ENCODE results near the gene RNF130. TPM values are rescaled to one million over a fixed set of nuclear protein-coding genes. Genes with fewer than 3 reads are reported as not detected.

RNF130 gene
- total and polyA plus RNA-seq, 3 experiments from 2014 or later = 15.7 to 22.7 (median 15.9) TPM

- H3K27me3 ChIP-seq (ENCODE audit: insufficient read depth, low read length, poor library complexity, severe bottlenecking) = no peaks in the 10 kb centered on the region
- no peak overlapping the region for H3K4me3 Mint-ChIP-seq
- no peaks in the 10 kb centered on the region for H3K4me1 ChIP-seq (ENCODE audit: insufficient read depth, low read length)
- no peak overlapping the region for H3K4me3 ChIP-seq (ENCODE audit: low read length)
- ChIA-PET CTCF (interaction anchor here (1.2 kb wide), 1 partner anchor 11 kb away, joined by 3 read pairs; no protein-coding TSS in a partner anchor), POLR2A (no interaction called here)
- H3K4me1 Mint-ChIP-seq = no peaks in the 10 kb centered on the region
- H3K27me3 Mint-ChIP-seq = peaks cover 9 to 29% of the 10 kb centered on the region in 2 donors
- no peaks in the 10 kb centered on the region for H3K9me3 ChIP-seq (ENCODE audit: low read length)
- no peaks in the 10 kb centered on the region for H3K36me3 ChIP-seq (ENCODE audit: insufficient read depth, low read length)
- H3K27ac Mint-ChIP-seq = no peak overlapping the region
- no peak overlapping the region for H3K27ac ChIP-seq (ENCODE audit: low read depth, low read length)
- no peak for DNase-seq
- no peaks in the 10 kb centered on the region for H3K36me3 Mint-ChIP-seq
- H3K9me3 Mint-ChIP-seq = no peaks in the 10 kb centered on the region
These were observed 27.6 kb upstream of the RNF130 start for GRCh38 chr5:180098991-180099732.

GRCh38 chr5:180098526-180098925 is 27.0 kb upstream of the RNF130 start:
- DNase-seq = no peak
- Mint-ChIP-seq H3K4me1 (no peaks in the 10 kb centered on the region), H3K27ac (no peak overlapping the region), H3K4me3 (no peak overlapping the region), H3K36me3 (no peaks in the 10 kb centered on the region), H3K9me3 (no peaks in the 10 kb centered on the region), H3K27me3 (peaks cover 7 to 23% of the 10 kb centered on the region in 2 donors)
- H3K27ac ChIP-seq (ENCODE audit: low read depth, low read length) = no peak overlapping the region
- H3K36me3 ChIP-seq (ENCODE audit: insufficient read depth, low read length) = no peaks in the 10 kb centered on the region
- H3K27me3 ChIP-seq (ENCODE audit: insufficient read depth, low read length, poor library complexity, severe bottlenecking) = no peaks in the 10 kb centered on the region
- no peak overlapping the region for H3K4me3 ChIP-seq (ENCODE audit: low read length)
- no peaks in the 10 kb centered on the region for H3K4me1 ChIP-seq (ENCODE audit: insufficient read depth, low read length)
- ChIA-PET CTCF (interaction anchor here (1.2 kb wide), 1 partner anchor 11 kb away, joined by 3 read pairs; no protein-coding TSS in a partner anchor), POLR2A (no interaction called here)
- no peaks in the 10 kb centered on the region for H3K9me3 ChIP-seq (ENCODE audit: low read length)

- no peak overlapping the region for H3K4me3 ChIP-seq (ENCODE audit: low read length)
- H3K27me3 ChIP-seq (ENCODE audit: insufficient read depth, low read length, poor library complexity, severe bottlenecking) = no peaks in the 10 kb centered on the region
- Mint-ChIP-seq H3K36me3 (no peaks in the 10 kb centered on the region), H3K27ac (no peak overlapping the region), H3K9me3 (no peaks in the 10 kb centered on the region), H3K4me3 (no peak overlapping the region), H3K27me3 (peaks cover 8 to 20% of the 10 kb centered on the region in 2 donors), H3K4me1 (peaks cover 0 to 1% (median 0%) of the 10 kb centered on the region in 3 donors)
- no peaks in the 10 kb centered on the region for H3K9me3 ChIP-seq (ENCODE audit: low read length)
- H3K4me1 ChIP-seq (ENCODE audit: insufficient read depth, low read length) = no peaks in the 10 kb centered on the region
- ChIA-PET CTCF (interaction anchor here (1.2 to 1.3 kb wide), 2 partner anchors 10 to 217 kb away, joined by 3 read pairs; no protein-coding TSS in a partner anchor), POLR2A (no interaction called here)
- no peak for DNase-seq
- no peak overlapping the region for H3K27ac ChIP-seq (ENCODE audit: low read depth, low read length)
- no peaks in the 10 kb centered on the region for H3K36me3 ChIP-seq (ENCODE audit: insufficient read depth, low read length)
These were observed 26.4 kb upstream of the RNF130 start for GRCh38 chr5:180097926-180098325.

- Mint-ChIP-seq H3K4me1 (peaks cover 0 to 2% (median 0%) of the 10 kb centered on the region in 3 donors), H3K4me3 (no peak overlapping the region), H3K27me3 (peaks cover 8 to 20% of the 10 kb centered on the region in 2 donors), H3K27ac (no peak overlapping the region), H3K36me3 (no peaks in the 10 kb centered on the region), H3K9me3 (no peaks in the 10 kb centered on the region)
- no peak for DNase-seq
- H3K36me3 ChIP-seq (ENCODE audit: insufficient read depth, low read length) = no peaks in the 10 kb centered on the region
- CTCF ChIA-PET = interaction anchor here (1.3 kb wide), 1 partner anchor 218 kb away, joined by 3 read pairs; no protein-coding TSS in a partner anchor
- no peaks in the 10 kb centered on the region for H3K9me3 ChIP-seq (ENCODE audit: low read length)
- no peak overlapping the region for H3K4me3 ChIP-seq (ENCODE audit: low read length)
- POLR2A ChIA-PET = no interaction called here
- no peaks in the 10 kb centered on the region for H3K27me3 ChIP-seq (ENCODE audit: insufficient read depth, low read length, poor library complexity, severe bottlenecking)
- no peaks in the 10 kb centered on the region for H3K4me1 ChIP-seq (ENCODE audit: insufficient read depth, low read length)
- H3K27ac ChIP-seq (ENCODE audit: low read depth, low read length) = no peak overlapping the region
These were observed 25.8 kb upstream of the RNF130 start for GRCh38 chr5:180097163-180097894.

- POLR2A ChIA-PET = no interaction called here
These were observed 25.1 kb upstream of the RNF130 start for GRCh38 chr5:180096616-180097015.

GRCh38 chr5:180095545-180095944 is 24.0 kb upstream of the RNF130 start:
- Mint-ChIP-seq H3K27ac (no peak overlapping the region), H3K9me3 (no peaks in the 10 kb centered on the region), H3K36me3 (no peaks in the 10 kb centered on the region), H3K27me3 (peaks cover 8 to 20% of the 10 kb centered on the region in 2 donors), H3K4me3 (no peak overlapping the region), H3K4me1 (peaks cover 4 to 8% (median 7%) of the 10 kb centered on the region in 3 donors)
- DNase-seq = no peak
- Histone ChIP-seq H3K4me3 (ENCODE audit: low read length) (no peak overlapping the region), H3K27ac (ENCODE audit: low read depth, low read length) (no peak overlapping the region), H3K36me3 (ENCODE audit: insufficient read depth, low read length) (no peaks in the 10 kb centered on the region), H3K4me1 (ENCODE audit: insufficient read depth, low read length) (peaks cover 6% of the 10 kb centered on the region), H3K27me3 (ENCODE audit: insufficient read depth, low read length, poor library complexity, severe bottlenecking) (no peaks in the 10 kb centered on the region), H3K9me3 (ENCODE audit: low read length) (no peaks in the 10 kb centered on the region)
- ChIA-PET POLR2A (no interaction called here), CTCF (no interaction called here)

More at GRCh38 chr5:180096616-180097015, 25.1 kb upstream of the RNF130 start:
- Histone ChIP-seq H3K27ac (ENCODE audit: low read depth, low read length) (no peak overlapping the region), H3K9me3 (ENCODE audit: low read length) (no peaks in the 10 kb centered on the region), H3K27me3 (ENCODE audit: insufficient read depth, low read length, poor library complexity, severe bottlenecking) (no peaks in the 10 kb centered on the region), H3K4me1 (ENCODE audit: insufficient read depth, low read length) (no peaks in the 10 kb centered on the region), H3K36me3 (ENCODE audit: insufficient read depth, low read length) (no peaks in the 10 kb centered on the region), H3K4me3 (ENCODE audit: low read length) (no peak overlapping the region)
- Mint-ChIP-seq H3K9me3 (no peaks in the 10 kb centered on the region), H3K36me3 (no peaks in the 10 kb centered on the region), H3K4me1 (peaks cover 0 to 2% (median 1%) of the 10 kb centered on the region in 3 donors), H3K27me3 (peaks cover 8 to 20% of the 10 kb centered on the region in 2 donors), H3K4me3 (no peak overlapping the region), H3K27ac (no peak overlapping the region)
- no peak for DNase-seq
- CTCF ChIA-PET = interaction anchor here (1.3 kb wide), 1 partner anchor 219 kb away, joined by 3 read pairs; no protein-coding TSS in a partner anchor

GRCh38 chr5:180093651-180094382 is 22.3 kb upstream of the RNF130 start:
- CTCF ChIA-PET = interaction anchor here (1.3 kb wide), 1 partner anchor 15 kb away, joined by 3 read pairs; no protein-coding TSS in a partner anchor

More at GRCh38 chr5:180093651-180094382, 22.3 kb upstream of the RNF130 start:
- Histone ChIP-seq H3K4me1 (ENCODE audit: insufficient read depth, low read length) (peaks cover 6% of the 10 kb centered on the region), H3K9me3 (ENCODE audit: low read length) (no peaks in the 10 kb centered on the region), H3K4me3 (ENCODE audit: low read length) (no peak overlapping the region), H3K36me3 (ENCODE audit: insufficient read depth, low read length) (no peaks in the 10 kb centered on the region), H3K27me3 (ENCODE audit: insufficient read depth, low read length, poor library complexity, severe bottlenecking) (no peaks in the 10 kb centered on the region), H3K27ac (ENCODE audit: low read depth, low read length) (no peak overlapping the region)
- Mint-ChIP-seq H3K4me3 (no peak overlapping the region), H3K9me3 (no peaks in the 10 kb centered on the region), H3K27me3 (peaks cover 8 to 20% of the 10 kb centered on the region in 2 donors), H3K36me3 (no peaks in the 10 kb centered on the region), H3K4me1 (peaks cover 8 to 12% (median 12%) of the 10 kb centered on the region in 3 donors), H3K27ac (no peak overlapping the region)
- POLR2A ChIA-PET = no interaction called here
- no peak for DNase-seq
